Esophagus squamous epithelium (tissue), 4 donors: ENCODE results near the gene LIMCH1.
"Not testable (repeated sequence)": the region's sequence is repeated elsewhere in the genome, so short reads cannot be mapped to it uniquely, and the experiment has no call there.

Experiments used
- CTCF ChIP-seq, 6 experiments: fragments of 450-650 bp in 4 of 6; fragments of 200-600 bp in 2 of 6; sonication (generic) in 2 of 6; IDR thresholded peaks; one replicate each; pipeline ENCODE4 v1.5.1; 2016 to 2019; ENCODE audit warnings: antibody characterized with exemption in 6 of 6, mild to moderate bottlenecking in 4 of 6, moderate library complexity in 4 of 6
- POLR2A ChIP-seq, 4 donors: fragments of 450-650 bp; IDR thresholded peaks; one replicate each; pipeline ENCODE4 v1.6.1; 2017; ENCODE audit warnings: antibody characterized with exemption in 4 of 4, mild to moderate bottlenecking in 4 of 4, moderate library complexity in 3 of 4

GRCh38 chr4:41491081-41491576 lies 46.8 kb upstream of the LIMCH1 start:
- not testable (repeated sequence) for TF ChIP-seq POLR2A, CTCF (IDR thresholded peaks at IDR 0.05)
